ENCODE results near the gene NDUFV3.
"Not testable (repeated sequence)": the region's sequence is repeated elsewhere in the genome, so short reads cannot be mapped to it uniquely, and the experiment has no call there.

DNA sequence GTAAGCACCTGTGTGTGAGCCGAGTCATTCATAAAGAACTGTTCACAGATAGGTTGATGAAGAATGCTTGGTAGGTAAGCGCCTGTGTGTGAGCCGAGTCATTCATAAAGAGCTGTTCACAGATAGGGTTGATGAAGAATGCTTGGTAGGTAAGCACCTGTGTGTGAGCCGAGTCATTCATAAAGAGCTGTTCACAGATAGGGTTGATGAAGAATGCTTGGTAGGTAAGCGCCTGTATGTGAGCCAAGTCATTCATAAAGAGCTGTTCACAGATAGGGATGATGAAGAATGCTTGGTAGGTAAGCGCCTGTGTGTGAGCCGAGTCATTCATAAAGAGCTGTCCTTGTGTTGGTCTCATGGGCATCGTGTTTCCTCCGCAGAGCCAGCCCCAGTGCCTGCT lies 15.4 kb downstream of the NDUFV3 start:
- TF ChIP-seq, protein P1, sequence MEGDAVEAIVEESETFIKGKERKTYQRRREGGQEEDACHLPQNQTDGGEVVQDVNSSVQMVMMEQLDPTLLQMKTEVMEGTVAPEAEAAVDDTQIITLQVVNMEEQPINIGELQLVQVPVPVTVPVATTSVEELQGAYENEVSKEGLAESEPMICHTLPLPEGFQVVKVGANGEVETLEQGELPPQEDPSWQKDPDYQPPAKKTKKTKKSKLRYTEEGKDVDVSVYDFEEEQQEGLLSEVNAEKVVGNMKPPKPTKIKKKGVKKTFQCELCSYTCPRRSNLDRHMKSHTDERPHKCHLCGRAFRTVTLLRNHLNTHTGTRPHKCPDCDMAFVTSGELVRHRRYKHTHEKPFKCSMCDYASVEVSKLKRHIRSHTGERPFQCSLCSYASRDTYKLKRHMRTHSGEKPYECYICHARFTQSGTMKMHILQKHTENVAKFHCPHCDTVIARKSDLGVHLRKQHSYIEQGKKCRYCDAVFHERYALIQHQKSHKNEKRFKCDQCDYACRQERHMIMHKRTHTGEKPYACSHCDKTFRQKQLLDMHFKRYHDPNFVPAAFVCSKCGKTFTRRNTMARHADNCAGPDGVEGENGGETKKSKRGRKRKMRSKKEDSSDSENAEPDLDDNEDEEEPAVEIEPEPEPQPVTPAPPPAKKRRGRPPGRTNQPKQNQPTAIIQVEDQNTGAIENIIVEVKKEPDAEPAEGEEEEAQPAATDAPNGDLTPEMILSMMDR (IDR thresholded peaks at IDR 0.05) = not testable (repeated sequence)
- TF ChIP-seq TAF1 (IDR thresholded peaks at IDR 0.05; ENCODE audit: borderline replicate concordance, low read depth, low read length); TCF12 (IDR thresholded peaks at IDR 0.05); SIN3A (IDR thresholded peaks at IDR 0.05; ENCODE audit: borderline replicate concordance, low read depth, low read length); RAD21 (IDR thresholded peaks at IDR 0.05; ENCODE audit: low read length); SMC3 (IDR thresholded peaks at IDR 0.05; ENCODE audit: low read depth, low read length); POLR2AphosphoS5 (IDR thresholded peaks at IDR 0.05; ENCODE audit: low read depth, low read length): not testable (repeated sequence)
- TF ChIP-seq, protein P2, sequence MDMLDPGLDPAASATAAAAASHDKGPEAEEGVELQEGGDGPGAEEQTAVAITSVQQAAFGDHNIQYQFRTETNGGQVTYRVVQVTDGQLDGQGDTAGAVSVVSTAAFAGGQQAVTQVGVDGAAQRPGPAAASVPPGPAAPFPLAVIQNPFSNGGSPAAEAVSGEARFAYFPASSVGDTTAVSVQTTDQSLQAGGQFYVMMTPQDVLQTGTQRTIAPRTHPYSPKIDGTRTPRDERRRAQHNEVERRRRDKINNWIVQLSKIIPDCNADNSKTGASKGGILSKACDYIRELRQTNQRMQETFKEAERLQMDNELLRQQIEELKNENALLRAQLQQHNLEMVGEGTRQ (IDR thresholded peaks at IDR 0.05; ENCODE audit: borderline replicate concordance, low read depth, low read length) = not testable (repeated sequence)
- TF ChIP-seq, protein P3, sequence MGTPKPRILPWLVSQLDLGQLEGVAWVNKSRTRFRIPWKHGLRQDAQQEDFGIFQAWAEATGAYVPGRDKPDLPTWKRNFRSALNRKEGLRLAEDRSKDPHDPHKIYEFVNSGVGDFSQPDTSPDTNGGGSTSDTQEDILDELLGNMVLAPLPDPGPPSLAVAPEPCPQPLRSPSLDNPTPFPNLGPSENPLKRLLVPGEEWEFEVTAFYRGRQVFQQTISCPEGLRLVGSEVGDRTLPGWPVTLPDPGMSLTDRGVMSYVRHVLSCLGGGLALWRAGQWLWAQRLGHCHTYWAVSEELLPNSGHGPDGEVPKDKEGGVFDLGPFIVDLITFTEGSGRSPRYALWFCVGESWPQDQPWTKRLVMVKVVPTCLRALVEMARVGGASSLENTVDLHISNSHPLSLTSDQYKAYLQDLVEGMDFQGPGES (IDR thresholded peaks at IDR 0.05; ENCODE audit: low read depth, low read length) = not testable (repeated sequence)
- TF ChIP-seq, protein P4, sequence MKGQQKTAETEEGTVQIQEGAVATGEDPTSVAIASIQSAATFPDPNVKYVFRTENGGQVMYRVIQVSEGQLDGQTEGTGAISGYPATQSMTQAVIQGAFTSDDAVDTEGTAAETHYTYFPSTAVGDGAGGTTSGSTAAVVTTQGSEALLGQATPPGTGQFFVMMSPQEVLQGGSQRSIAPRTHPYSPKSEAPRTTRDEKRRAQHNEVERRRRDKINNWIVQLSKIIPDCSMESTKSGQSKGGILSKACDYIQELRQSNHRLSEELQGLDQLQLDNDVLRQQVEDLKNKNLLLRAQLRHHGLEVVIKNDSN (IDR thresholded peaks at IDR 0.05; ENCODE audit: borderline replicate concordance, low read depth) = not testable (repeated sequence)
- TF ChIP-seq, protein P5, sequence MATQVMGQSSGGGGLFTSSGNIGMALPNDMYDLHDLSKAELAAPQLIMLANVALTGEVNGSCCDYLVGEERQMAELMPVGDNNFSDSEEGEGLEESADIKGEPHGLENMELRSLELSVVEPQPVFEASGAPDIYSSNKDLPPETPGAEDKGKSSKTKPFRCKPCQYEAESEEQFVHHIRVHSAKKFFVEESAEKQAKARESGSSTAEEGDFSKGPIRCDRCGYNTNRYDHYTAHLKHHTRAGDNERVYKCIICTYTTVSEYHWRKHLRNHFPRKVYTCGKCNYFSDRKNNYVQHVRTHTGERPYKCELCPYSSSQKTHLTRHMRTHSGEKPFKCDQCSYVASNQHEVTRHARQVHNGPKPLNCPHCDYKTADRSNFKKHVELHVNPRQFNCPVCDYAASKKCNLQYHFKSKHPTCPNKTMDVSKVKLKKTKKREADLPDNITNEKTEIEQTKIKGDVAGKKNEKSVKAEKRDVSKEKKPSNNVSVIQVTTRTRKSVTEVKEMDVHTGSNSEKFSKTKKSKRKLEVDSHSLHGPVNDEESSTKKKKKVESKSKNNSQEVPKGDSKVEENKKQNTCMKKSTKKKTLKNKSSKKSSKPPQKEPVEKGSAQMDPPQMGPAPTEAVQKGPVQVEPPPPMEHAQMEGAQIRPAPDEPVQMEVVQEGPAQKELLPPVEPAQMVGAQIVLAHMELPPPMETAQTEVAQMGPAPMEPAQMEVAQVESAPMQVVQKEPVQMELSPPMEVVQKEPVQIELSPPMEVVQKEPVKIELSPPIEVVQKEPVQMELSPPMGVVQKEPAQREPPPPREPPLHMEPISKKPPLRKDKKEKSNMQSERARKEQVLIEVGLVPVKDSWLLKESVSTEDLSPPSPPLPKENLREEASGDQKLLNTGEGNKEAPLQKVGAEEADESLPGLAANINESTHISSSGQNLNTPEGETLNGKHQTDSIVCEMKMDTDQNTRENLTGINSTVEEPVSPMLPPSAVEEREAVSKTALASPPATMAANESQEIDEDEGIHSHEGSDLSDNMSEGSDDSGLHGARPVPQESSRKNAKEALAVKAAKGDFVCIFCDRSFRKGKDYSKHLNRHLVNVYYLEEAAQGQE (IDR thresholded peaks at IDR 0.05; ENCODE audit: low read depth, low read length) = not testable (repeated sequence)

All from SK-N-SH (cell line).